ENCODE results near the gene ADCY1. TPM values are rescaled to one million over a fixed set of nuclear protein-coding genes. Genes with fewer than 3 reads are reported as not detected.
"Not testable (repeated sequence)": the region's sequence is repeated elsewhere in the genome, so short reads cannot be mapped to it uniquely, and the experiment has no call there.

Gene ADCY1
- total and polyA plus RNA-seq, 2 donors from 2014 or later = 2.9 to 3.7 TPM

GRCh38 chr7:45756757-45757156 lies 182.6 kb downstream of the ADCY1 start:
- H3K27ac ChIP-seq (ENCODE audit: low read depth in 2 of 2, low read length in 2 of 2); FAIRE-seq; H3K27me3 ChIP-seq (ENCODE audit: control insufficient read depth, insufficient read depth, low read length); H3K9ac ChIP-seq (ENCODE audit: low read length in 3 of 3); H3K4me1 ChIP-seq (ENCODE audit: control insufficient read depth in 2 of 3, insufficient read depth in 2 of 3, low read depth in 1 of 3, low read length in 3 of 3); intact Hi-C loops (cut with DNase I); DNase-seq; H3K4me3 ChIP-seq (ENCODE audit: low read length in 3 of 3); H3K36me3 ChIP-seq (ENCODE audit: control insufficient read depth in 2 of 3, insufficient read depth in 3 of 3, low read length in 3 of 3); H3K9me3 ChIP-seq (ENCODE audit: control insufficient read depth in 2 of 3, insufficient read depth in 1 of 3, low read length in 3 of 3): not testable (repeated sequence)

- H3K36me3 ChIP-seq (ENCODE audit: control insufficient read depth in 2 of 3, insufficient read depth in 3 of 3, low read length in 3 of 3); FAIRE-seq; H3K9me3 ChIP-seq (ENCODE audit: control insufficient read depth in 2 of 3, insufficient read depth in 1 of 3, low read length in 3 of 3); H3K4me1 ChIP-seq (ENCODE audit: control insufficient read depth in 2 of 3, insufficient read depth in 2 of 3, low read depth in 1 of 3, low read length in 3 of 3); H3K27me3 ChIP-seq (ENCODE audit: control insufficient read depth, insufficient read depth, low read length); DNase-seq; intact Hi-C loops (cut with DNase I); H3K27ac ChIP-seq (ENCODE audit: low read depth in 2 of 2, low read length in 2 of 2); H3K9ac ChIP-seq (ENCODE audit: low read length in 3 of 3); H3K4me3 ChIP-seq (ENCODE audit: low read length in 3 of 3): not testable (repeated sequence)
Measured at GRCh38 chr7:45759464-45759863, 185.3 kb downstream of the ADCY1 start.

GRCh38 chr7:45761545-45762205 lies 187.5 kb downstream of the ADCY1 start:
- H3K27ac ChIP-seq (ENCODE audit: low read depth in 2 of 2, low read length in 2 of 2); H3K4me1 ChIP-seq (ENCODE audit: control insufficient read depth in 2 of 3, insufficient read depth in 2 of 3, low read depth in 1 of 3, low read length in 3 of 3); H3K4me3 ChIP-seq (ENCODE audit: low read length in 3 of 3); H3K9ac ChIP-seq (ENCODE audit: low read length in 3 of 3); H3K27me3 ChIP-seq (ENCODE audit: control insufficient read depth, insufficient read depth, low read length); intact Hi-C loops (cut with DNase I); FAIRE-seq; H3K36me3 ChIP-seq (ENCODE audit: control insufficient read depth in 2 of 3, insufficient read depth in 3 of 3, low read length in 3 of 3); H3K9me3 ChIP-seq (ENCODE audit: control insufficient read depth in 2 of 3, insufficient read depth in 1 of 3, low read length in 3 of 3): not testable (repeated sequence)
- DNase-seq = peak in 2 of 5 donors; percentile 60 to 85

- H3K4me1 ChIP-seq (ENCODE audit: control insufficient read depth in 2 of 3, insufficient read depth in 2 of 3, low read depth in 1 of 3, low read length in 3 of 3); H3K36me3 ChIP-seq (ENCODE audit: control insufficient read depth in 2 of 3, insufficient read depth in 3 of 3, low read length in 3 of 3); H3K27me3 ChIP-seq (ENCODE audit: control insufficient read depth, insufficient read depth, low read length); H3K4me3 ChIP-seq (ENCODE audit: low read length in 3 of 3); H3K9me3 ChIP-seq (ENCODE audit: control insufficient read depth in 2 of 3, insufficient read depth in 1 of 3, low read length in 3 of 3); DNase-seq; H3K9ac ChIP-seq (ENCODE audit: low read length in 3 of 3); intact Hi-C loops (cut with DNase I); FAIRE-seq: not testable (repeated sequence)
- peak overlapping the region in 1 of 2 donors; percentile 16 for H3K27ac ChIP-seq (ENCODE audit: low read depth in 2 of 2, low read length in 2 of 2)
Measured at GRCh38 chr7:45762225-45762994, 188.2 kb downstream of the ADCY1 start.

- H3K4me1 ChIP-seq (ENCODE audit: control insufficient read depth in 2 of 3, insufficient read depth in 2 of 3, low read depth in 1 of 3, low read length in 3 of 3); H3K9me3 ChIP-seq (ENCODE audit: control insufficient read depth in 2 of 3, insufficient read depth in 1 of 3, low read length in 3 of 3); FAIRE-seq; H3K27me3 ChIP-seq (ENCODE audit: control insufficient read depth, insufficient read depth, low read length); intact Hi-C loops (cut with DNase I); H3K36me3 ChIP-seq (ENCODE audit: control insufficient read depth in 2 of 3, insufficient read depth in 3 of 3, low read length in 3 of 3): not testable (repeated sequence)
- H3K27ac ChIP-seq (ENCODE audit: low read depth in 2 of 2, low read length in 2 of 2) = peak overlapping the region; percentile 88 to 91
- H3K9ac ChIP-seq (ENCODE audit: low read length in 3 of 3) = peak overlapping the region; percentile 76 to 85 (median 84)
- peak overlapping the region; percentile 68 to 89 (median 79) for H3K4me3 ChIP-seq (ENCODE audit: low read length in 3 of 3)
- DNase-seq = peak; percentile 99 to 100 (median 99)
Measured at GRCh38 chr7:45768516-45769394, 194.6 kb downstream of the ADCY1 start.

GRCh38 chr7:45769626-45770025 lies 195.5 kb downstream of the ADCY1 start:
- H3K27ac ChIP-seq (ENCODE audit: low read depth in 2 of 2, low read length in 2 of 2) = peak overlapping the region in 1 of 2 donors; percentile 88
- H3K36me3 ChIP-seq (ENCODE audit: control insufficient read depth in 2 of 3, insufficient read depth in 3 of 3, low read length in 3 of 3); H3K9me3 ChIP-seq (ENCODE audit: control insufficient read depth in 2 of 3, insufficient read depth in 1 of 3, low read length in 3 of 3); H3K27me3 ChIP-seq (ENCODE audit: control insufficient read depth, insufficient read depth, low read length); FAIRE-seq; H3K4me1 ChIP-seq (ENCODE audit: control insufficient read depth in 2 of 3, insufficient read depth in 2 of 3, low read depth in 1 of 3, low read length in 3 of 3); intact Hi-C loops (cut with DNase I): not testable (repeated sequence)
- peak in 2 of 5 donors; percentile 44 to 70 for DNase-seq
- H3K4me3 ChIP-seq (ENCODE audit: low read length in 3 of 3) = peak overlapping the region; percentile 68 to 89 (median 79)
- H3K9ac ChIP-seq (ENCODE audit: low read length in 3 of 3) = peak overlapping the region in 2 of 3 donors; percentile 76 to 84
